Astrocyte of the cerebellum (primary cell): Measurements from ENCODE around the gene ZNF32.

Experiments used
- DNase-seq: peaks from one replicate; pipeline ENCODE4 v3.0.0-alpha.2; 2011; ENCODE audit warnings: low read depth
- H3K4me3 ChIP-seq: 2 replicates; pipeline ENCODE4 v1.5.1; 2011; ENCODE audit warnings: mild to moderate bottlenecking, low read depth, low read length, moderate library complexity
- in situ Hi-C: cut with HindIII; loops from 2 replicates; pipeline ENCODE4 v1.10.0; 2017; ENCODE audit warnings: low sequenced_read_pairs
- TF ChIP-seq, protein P1 (sequence below): IDR thresholded peaks from 2 replicates; pipeline ENCODE4 v1.5.1; 2012; ENCODE audit warnings: low read length, low read depth, moderate library complexity, mild to moderate bottlenecking; ENCODE audit errors: missing control alignments

The ZNF32 gene

DNA sequence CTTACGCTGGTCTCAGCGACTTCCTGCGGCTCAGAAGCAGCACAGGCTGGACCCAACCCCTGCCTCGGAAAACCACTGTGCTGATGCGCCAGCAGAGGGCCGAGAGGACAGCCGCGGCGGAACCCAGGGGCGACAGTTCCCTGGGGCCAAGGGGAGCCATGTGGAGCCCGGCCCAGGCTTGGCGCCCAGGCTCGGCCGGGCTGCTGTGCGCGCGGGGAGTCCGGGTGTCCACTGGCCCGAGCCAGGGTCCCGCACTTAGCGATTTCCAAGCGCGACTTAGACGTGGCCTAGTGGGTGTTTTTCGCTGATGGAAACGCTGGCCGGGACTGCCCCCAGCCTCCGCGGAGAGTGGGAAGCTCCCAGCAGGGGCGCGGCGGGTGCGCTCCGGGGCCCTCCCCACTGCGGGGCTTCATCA, 18.6 kb upstream of the ZNF32 start:
- DNase-seq: no peak
- peak overlapping the region; percentile 16 for H3K4me3 ChIP-seq
- in situ Hi-C loops: no loop called here
- TF ChIP-seq, protein P1, sequence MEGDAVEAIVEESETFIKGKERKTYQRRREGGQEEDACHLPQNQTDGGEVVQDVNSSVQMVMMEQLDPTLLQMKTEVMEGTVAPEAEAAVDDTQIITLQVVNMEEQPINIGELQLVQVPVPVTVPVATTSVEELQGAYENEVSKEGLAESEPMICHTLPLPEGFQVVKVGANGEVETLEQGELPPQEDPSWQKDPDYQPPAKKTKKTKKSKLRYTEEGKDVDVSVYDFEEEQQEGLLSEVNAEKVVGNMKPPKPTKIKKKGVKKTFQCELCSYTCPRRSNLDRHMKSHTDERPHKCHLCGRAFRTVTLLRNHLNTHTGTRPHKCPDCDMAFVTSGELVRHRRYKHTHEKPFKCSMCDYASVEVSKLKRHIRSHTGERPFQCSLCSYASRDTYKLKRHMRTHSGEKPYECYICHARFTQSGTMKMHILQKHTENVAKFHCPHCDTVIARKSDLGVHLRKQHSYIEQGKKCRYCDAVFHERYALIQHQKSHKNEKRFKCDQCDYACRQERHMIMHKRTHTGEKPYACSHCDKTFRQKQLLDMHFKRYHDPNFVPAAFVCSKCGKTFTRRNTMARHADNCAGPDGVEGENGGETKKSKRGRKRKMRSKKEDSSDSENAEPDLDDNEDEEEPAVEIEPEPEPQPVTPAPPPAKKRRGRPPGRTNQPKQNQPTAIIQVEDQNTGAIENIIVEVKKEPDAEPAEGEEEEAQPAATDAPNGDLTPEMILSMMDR: peak; percentile 47

DNA sequence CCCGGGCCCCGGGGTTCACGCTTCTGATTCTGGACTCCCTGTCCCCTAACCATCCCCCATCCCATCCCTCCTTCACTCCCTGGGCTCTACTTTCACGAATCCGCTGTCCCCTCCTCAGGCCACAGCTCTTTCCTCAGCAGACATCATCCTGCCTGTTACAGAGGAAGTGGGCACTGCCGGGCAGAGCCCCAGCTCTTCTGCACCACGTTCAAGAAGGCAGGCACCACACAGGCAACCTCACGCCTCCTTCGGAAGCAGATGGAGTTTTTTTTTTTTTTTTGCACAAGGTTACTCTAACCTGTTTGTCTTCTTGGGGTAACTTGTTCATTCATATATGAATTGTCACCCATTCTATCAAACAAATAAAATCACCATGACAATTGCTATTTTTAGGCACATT, 17.9 kb upstream of the ZNF32 start:
- in situ Hi-C loops: no loop called here
- no peak for DNase-seq
- H3K4me3 ChIP-seq: no peak overlapping the region
- TF ChIP-seq, protein P1: no peak

DNA sequence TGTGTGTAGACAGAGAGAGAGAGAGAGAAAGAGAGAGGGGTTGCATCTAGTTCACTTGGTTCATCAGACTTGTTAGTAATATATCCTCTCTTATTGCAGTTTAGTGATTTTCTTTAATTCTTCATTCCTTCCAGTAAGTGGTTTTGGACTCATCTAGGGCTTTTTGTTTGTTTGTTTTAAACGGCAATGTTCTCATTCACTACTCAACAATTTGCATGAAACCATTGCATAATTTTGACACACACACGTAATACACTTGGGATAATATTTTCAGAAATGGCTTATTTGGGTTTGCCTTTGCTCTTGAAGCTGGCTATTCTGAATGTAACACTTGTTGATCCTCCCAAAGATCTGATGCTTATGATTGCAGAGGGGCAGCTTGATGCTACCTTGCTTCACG, 16.4 kb upstream of the ZNF32 start:
- TF ChIP-seq, protein P1: no peak
- no peak for DNase-seq
- in situ Hi-C loops: no loop called here
- H3K4me3 ChIP-seq: no peak overlapping the region

DNA sequence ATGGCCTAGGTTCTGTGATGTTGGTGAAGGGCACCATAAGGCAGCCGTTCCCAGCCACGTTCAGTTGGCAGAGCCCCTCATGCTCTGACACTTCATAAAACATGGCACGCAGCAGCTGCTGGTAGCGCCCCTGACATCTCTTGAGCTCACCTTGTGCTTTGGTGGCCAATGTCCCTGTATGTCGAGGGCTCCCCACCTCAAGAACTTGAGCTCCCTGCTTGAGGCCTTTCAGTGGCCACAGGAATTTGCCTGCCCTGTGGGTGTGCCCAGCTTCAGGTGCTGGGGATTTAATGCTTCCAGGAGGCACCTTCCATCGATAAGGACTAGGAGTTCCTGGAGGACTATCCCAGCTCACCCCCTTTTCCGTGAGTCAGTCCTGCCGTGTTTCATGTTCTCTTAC, 9.5 kb upstream of the ZNF32 start:
- in situ Hi-C loops: no loop called here
- no peak overlapping the region for H3K4me3 ChIP-seq
- TF ChIP-seq, protein P1: no peak
- no peak for DNase-seq

DNA sequence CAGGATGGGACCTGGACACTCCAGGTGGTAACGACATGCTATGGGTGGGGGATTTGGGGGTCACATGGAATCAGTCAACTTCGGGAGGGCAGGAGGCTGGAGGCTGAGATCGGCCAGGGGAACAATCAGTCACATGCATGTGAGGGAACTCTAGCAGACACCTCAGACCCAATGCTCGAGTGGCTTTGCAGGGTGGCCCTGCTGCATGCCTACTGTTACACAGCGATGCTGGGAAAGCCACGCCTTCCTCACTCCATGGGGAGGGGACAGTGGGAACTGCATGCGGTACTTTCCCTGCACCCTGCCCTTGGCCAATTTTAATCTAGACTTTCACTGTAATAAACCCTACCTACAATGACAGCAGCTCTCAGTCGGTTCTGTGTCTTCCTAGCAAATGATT, 6.6 kb upstream of the ZNF32 start:
- TF ChIP-seq, protein P1: no peak
- no peak for DNase-seq
- in situ Hi-C loops: no loop called here
- H3K4me3 ChIP-seq: no peak overlapping the region

DNA sequence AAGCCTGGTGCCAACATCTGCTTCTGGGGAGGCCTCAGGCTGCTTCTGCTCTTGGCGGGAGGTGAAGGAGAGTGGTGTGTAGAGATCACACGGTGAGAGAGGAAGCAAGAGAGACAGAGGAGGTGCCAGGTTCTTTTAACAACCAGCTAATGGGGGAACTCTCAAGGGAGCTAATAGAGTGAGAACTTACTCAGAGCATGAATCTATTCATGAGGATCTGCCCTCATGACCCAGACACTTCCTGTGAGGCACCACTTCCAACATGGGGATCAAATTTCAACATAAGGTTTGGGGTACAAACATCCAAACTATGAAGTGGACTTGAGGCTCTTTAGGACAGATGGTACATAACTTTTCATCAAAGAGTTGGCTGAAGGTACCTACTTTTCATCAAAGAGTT, 5.1 kb upstream of the ZNF32 start:
- in situ Hi-C loops: no loop called here
- no peak overlapping the region for H3K4me3 ChIP-seq
- TF ChIP-seq, protein P1: no peak
- DNase-seq: no peak

DNA sequence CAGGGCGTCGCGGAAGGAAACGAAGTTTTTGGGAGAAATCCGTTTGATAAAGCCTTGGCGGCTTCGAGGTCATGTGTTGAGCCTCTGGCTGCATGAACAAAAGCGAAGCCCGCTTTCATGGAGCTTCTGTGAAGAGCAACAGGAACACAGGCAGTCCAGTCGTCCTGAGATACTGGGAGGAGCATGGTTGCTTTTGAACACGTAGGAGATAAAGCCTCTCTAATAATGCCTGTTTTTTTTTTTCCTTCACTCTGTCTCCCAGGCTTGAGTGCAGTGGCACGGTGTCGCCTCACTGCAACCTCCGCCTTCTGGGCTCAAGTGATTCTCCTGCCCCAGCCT, 473 bp upstream of the ZNF32 start:
- in situ Hi-C loops: no loop called here
- DNase-seq: no peak
- TF ChIP-seq, protein P1: no peak
- H3K4me3 ChIP-seq: peak overlapping the region; percentile 61
